Psoas muscle (tissue), 8 donors: ENCODE results near the gene VIM. TPM values are rescaled to one million over a fixed set of nuclear protein-coding genes. Genes with fewer than 3 reads are reported as not detected.

ENCODE experiments used
- ATAC-seq, 4 donors: fragments of 200-7000 bp; cut with Tn5 transposase; one replicate each; pipeline ENCODE4 v1.9.1; 2020; ENCODE audit warnings: moderate library complexity in 3 of 4, mild to moderate bottlenecking in 2 of 4
- DNase-seq, 2 donors: peaks; one replicate each; pipeline ENCODE4 v3.0.0-alpha.2; 2020
- H3K27ac ChIP-seq: fragments of 200-600 bp; one replicate; pipeline ENCODE4 v1.8.0; 2022
- H3K27me3 ChIP-seq, 3 donors: fragments of 200-600 bp in 1 of 3; one replicate each; pipeline versions ENCODE4 v1.6.1 to v1.8.0; 2013 to 2022; ENCODE audit warnings: low read length in 2 of 3, mild to moderate bottlenecking in 2 of 3, moderate library complexity in 1 of 3; ENCODE audit not compliant: insufficient read depth in 3 of 3
- H3K36me3 ChIP-seq, 2 donors: fragments of 200-600 bp in 1 of 2; one replicate each; pipeline versions ENCODE4 v1.6.1 to v1.8.0; 2013 to 2022; ENCODE audit warnings: low read depth in 1 of 2, mild to moderate bottlenecking in 1 of 2, moderate library complexity in 1 of 2; ENCODE audit not compliant: insufficient read depth in 1 of 2
- H3K4me1 ChIP-seq: fragments of 200-600 bp; one replicate; pipeline ENCODE4 v1.8.0; 2022
- H3K4me3 ChIP-seq: fragments of 200-600 bp; one replicate; pipeline ENCODE4 v1.8.0; 2022; ENCODE audit warnings: mild to moderate bottlenecking
- H3K9me3 ChIP-seq: fragments of 200-600 bp; one replicate; pipeline ENCODE4 v1.8.0; 2022
- CTCF ChIP-seq: fragments of 200-600 bp; IDR thresholded peaks from one replicate; pipeline ENCODE4 v1.8.0; 2022; ENCODE audit warnings: antibody characterized with exemption
- WGBS, 3 donors: extraction: QIAGEN DNeasy Blood & Tissue Kit; methylation state at CpG; one replicate each; pipeline versions ENCODE4 v1.1.6 to v1.1.7; 2013; 5-methylcytosine and 5-hydroxymethylcytosine counted together
- intact Hi-C, 2 donors: fragments of 100-400 bp; cut with DNase I; formaldehyde crosslinking; loops; one replicate each; pipeline versions ENCODE4 v1.11.0 to v1.14.2; 2022
- polyA plus RNA-seq, 3 donors: library from polyadenylated mRNA; stranded (reverse); fragments of 200-250 nt; gene quantifications; one replicate each; pipeline ENCODE4 v1.2.3, GENCODE V29; 2013
- total RNA-seq, 4 donors: library from RNA; stranded (reverse); fragmentation: NEBNext Ultra II Directional in 2 of 4; extraction: Animal tissue kit (Norgen Biotek cat#: 25700) in 2 of 4; gene quantifications; one replicate each; pipeline versions ENCODE4 v1.2.1 to v1.2.4, GENCODE V29; 2021 to 2023
- donor health status: healthy with polysubstance abuse.
- donor health status: DM: no; HTN: no; CAD: no; lungs with moderate emphysema.
- donor health status: Bipolar disorder and iron deficiency.
- donor health status: healthy.
- donor health status: DM: yes; HTN: yes; CAD: no.
- donor health status: DM: no; HTN: no; CAD: no.
- donor health status: DM: no; HTN: no; CAD: no.
- donor health status: DM: yes; HTN: yes; CAD: no.

VIM gene
- total and polyA plus RNA-seq, 7 donors: 126 to 443 (median 197) TPM

DNA sequence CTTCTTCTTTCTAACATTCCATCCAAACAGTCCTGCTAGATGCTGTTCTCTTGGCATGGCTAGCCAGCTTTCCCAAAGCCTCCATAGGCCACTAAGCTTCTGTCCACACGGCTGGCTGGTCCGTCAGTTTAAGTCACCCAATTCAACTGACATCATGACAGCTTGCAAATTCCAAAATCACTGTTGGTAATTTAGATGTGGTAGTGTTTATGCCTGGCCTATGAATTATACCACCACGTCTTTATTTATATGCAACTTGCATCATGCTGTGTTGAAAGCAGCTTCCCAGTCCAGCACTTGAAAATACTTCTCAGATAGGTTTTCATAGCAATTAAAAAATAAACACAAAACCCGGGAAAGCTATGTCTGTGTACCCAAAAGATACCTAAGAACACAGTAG, 2.2 kb upstream of the VIM start:
- Histone ChIP-seq H3K4me3 (no peak overlapping the region), H3K27ac (no peak overlapping the region), H3K27me3 (peaks cover 0 to 44% (median 8%) of the 10 kb centered on the region in 3 donors), H3K4me1 (peaks cover 5% of the 10 kb centered on the region), H3K36me3 (peaks cover 0 to under 1% of the 10 kb centered on the region in 2 donors), H3K9me3 (no peaks in the 10 kb centered on the region)
- TF ChIP-seq CTCF: no peak
- WGBS, 3 donors: 80 to 88% (median 81%) methylated on average over 4 of the region's 4 CpGs
- DNase-seq (no peak), ATAC-seq (no peak)
- intact Hi-C loops: no loop called here

GRCh38 chr10:17226891-17227303, 1.1 kb upstream of the VIM start:
- Histone ChIP-seq H3K27ac (peak overlapping the region; percentile 83), H3K4me3 (peak overlapping the region; percentile 80), H3K36me3 (peaks cover 0 to 9% of the 10 kb centered on the region in 2 donors), H3K9me3 (no peaks in the 10 kb centered on the region), H3K4me1 (peaks cover 5% of the 10 kb centered on the region), H3K27me3 (peaks cover 0 to 55% (median 8%) of the 10 kb centered on the region in 3 donors)
- DNase-seq (no peak), ATAC-seq (no peak)
- intact Hi-C loops: no loop called here
- 63 to 71% (median 63%) methylated on average over 8 of the region's 8 CpGs for WGBS, 3 donors
- no peak for TF ChIP-seq CTCF

- H3K36me3 ChIP-seq: peaks cover 0 to 15% of the 10 kb centered on the region in 2 donors
- ATAC-seq (no peak), DNase-seq (no peak)
- peaks cover 0 to 62% (median 8%) of the 10 kb centered on the region in 3 donors for H3K27me3 ChIP-seq
- intact Hi-C loops: no loop called here
- H3K4me3 ChIP-seq: peak overlapping the region; percentile 80
- peak overlapping the region; percentile 83 for H3K27ac ChIP-seq
- no peaks in the 10 kb centered on the region for H3K9me3 ChIP-seq
- 16 to 32% (median 18%) methylated on average over 12 of the region's 12 CpGs for WGBS, 3 donors
- peak; percentile 43 for TF ChIP-seq CTCF
- H3K4me1 ChIP-seq: peaks cover 10% of the 10 kb centered on the region
Measured at GRCh38 chr10:17227367-17228090, 512 bp upstream of the VIM start.

DNA sequence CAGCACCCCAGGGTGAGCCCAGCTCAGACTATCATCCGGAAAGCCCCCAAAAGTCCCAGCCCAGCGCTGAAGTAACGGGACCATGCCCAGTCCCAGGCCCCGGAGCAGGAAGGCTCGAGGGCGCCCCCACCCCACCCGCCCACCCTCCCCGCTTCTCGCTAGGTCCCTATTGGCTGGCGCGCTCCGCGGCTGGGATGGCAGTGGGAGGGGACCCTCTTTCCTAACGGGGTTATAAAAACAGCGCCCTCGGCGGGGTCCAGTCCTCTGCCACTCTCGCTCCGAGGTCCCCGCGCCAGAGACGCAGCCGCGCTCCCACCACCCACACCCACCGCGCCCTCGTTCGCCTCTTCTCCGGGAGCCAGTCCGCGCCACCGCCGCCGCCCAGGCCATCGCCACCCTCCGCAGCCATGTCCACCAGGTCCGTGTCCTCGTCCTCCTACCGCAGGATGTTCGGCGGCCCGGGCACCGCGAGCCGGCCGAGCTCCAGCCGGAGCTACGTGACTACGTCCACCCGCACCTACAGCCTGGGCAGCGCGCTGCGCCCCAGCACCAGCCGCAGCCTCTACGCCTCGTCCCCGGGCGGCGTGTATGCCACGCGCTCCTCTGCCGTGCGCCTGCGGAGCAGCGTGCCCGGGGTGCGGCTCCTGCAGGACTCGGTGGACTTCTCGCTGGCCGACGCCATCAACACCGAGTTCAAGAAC, 1.1 kb downstream of the VIM start:
- no peak for TF ChIP-seq CTCF
- Histone ChIP-seq H3K36me3 (peaks cover 3 to 29% of the 10 kb centered on the region in 2 donors), H3K4me1 (peaks cover 22% of the 10 kb centered on the region), H3K27me3 (peaks cover 0 to 74% (median 8%) of the 10 kb centered on the region in 3 donors), H3K9me3 (no peaks in the 10 kb centered on the region), H3K4me3 (peak overlapping the region; percentile 80), H3K27ac (peak overlapping the region; percentile 83)
- peak; percentile 62 to 76 (median 66) for ATAC-seq
- DNase-seq: peak; percentile 90 to 94
- 1% methylated on average over 60 to 72 of the region's 72 CpGs for whole genome bisulfite sequencing, 3 donors
- intact Hi-C loops: no loop called here
